ENCODE results near the gene CLEC2A.
"Not testable (repeated sequence)": the region's sequence is repeated elsewhere in the genome, so short reads cannot be mapped to it uniquely, and the experiment has no call there.

The CLEC2A gene

DNA sequence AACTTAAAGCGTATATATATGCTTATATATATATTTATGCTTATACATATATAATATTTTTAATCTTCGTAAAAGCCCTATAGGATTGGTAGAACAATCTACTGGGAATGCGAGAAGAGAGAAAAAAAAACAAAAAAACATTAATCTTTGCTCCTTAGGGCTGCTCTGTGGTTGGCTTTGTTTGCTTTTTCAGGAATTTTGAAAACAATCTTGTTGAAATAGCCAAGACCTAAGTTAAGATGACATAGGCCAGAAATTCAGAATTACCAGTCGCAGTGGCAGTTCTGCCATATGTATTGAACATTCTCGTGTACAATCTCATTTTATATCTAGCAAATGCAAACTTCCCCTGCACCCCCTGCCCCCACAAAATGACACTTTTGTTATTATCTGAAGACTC lies 50.2 kb downstream of the CLEC2A start:
- DNase-seq (ENCODE audit: low read depth, low spot score) = no peak

DNA sequence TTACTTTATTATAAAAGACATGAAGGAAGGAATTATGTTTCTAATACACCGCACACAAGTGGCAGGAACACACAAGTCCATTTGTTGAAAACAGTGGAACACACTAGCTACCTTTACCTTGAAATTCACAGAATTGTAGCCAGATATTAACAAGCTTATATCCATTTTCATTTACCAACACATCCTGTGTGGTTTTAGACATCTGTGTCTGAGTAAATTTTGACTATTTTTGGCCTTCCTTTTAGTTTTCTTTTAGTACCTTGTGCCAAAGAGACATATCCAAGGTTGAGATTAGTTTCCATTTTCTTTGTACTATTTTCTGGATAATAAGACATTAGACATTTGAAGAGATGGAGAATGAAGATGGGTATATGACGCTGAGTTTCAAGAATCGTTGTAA lies 50.9 kb downstream of the CLEC2A start, which contains the start of gene KLRF2:
Gene KLRF2, plus strand, starts transcription at position 244 of the 400 bp plus-strand sequence. Its CDS starts 107 bp downstream, at position 351.
- DNase-seq (ENCODE audit: low read depth, low spot score) = no peak

DNA sequence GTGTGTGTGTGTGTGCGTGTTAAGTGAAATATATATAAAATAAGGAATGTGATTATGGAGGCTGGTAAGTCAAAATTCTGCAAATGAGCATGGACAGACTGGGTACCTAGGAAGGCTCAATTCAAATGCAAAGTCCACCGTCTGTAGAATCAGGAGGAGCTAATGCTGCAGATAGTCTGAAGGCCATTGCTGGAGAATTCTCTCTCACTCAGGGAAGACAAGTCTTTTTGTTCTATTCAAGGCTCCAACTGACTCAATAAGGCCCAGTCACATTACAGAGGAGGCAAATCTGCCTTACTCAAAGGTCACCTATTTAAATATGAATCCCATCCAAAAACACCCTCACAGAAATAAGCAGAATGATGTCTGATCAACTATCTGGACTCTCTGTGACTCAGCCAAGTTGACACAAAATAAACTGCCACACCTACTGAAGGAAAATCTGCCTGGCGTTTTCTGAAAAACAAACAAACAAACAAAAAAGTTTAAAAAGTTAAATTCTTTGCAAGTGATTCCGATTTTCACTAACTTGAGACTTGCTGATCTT lies 51.6 kb downstream of the CLEC2A start:
- DNase-seq (ENCODE audit: low read depth, low spot score) = no peak

DNA sequence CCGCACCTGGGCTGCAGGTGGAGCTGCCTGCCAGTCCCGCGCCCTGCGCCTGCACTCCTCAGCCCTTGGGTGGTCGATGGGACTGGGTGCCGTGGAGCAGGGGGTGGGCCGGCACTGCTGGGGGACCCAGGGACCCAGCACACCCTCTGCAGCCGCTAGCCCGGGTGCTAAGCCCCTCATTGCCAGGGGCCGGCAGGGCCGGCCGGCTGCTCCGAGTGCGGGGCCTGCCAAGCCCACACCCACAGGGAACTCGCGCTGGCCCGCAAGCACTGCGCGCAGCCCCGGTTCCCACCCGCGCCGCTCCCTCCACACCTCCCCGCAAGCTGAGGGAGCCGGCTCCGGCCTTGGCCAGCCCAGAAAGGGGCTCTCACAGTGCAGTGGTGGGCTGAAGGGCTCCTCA lies 56.0 kb downstream of the CLEC2A start:
- DNase-seq (ENCODE audit: low read depth, low spot score) = not testable (repeated sequence)

DNA sequence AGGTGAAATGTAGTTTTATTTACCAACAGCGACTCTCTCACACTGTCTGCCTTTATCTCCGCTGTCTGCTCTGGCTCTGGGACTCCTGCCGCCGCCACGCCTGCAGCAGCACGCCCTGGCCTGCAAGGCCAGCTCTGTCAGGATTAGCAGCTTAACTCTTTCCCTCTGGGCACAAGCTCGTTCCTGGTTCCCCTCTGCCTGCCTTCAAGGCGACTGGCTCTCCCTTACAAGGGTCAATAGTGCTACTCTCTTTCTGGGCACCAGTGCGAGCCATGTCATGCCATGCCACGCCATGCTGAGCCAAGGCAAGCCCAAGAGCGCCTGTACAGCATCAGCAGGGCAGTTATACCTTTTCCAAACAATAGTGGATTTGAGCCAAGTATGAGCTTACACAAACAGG lies 59.4 kb downstream of the CLEC2A start:
- no peak for DNase-seq (ENCODE audit: low read depth, low spot score)

DNA sequence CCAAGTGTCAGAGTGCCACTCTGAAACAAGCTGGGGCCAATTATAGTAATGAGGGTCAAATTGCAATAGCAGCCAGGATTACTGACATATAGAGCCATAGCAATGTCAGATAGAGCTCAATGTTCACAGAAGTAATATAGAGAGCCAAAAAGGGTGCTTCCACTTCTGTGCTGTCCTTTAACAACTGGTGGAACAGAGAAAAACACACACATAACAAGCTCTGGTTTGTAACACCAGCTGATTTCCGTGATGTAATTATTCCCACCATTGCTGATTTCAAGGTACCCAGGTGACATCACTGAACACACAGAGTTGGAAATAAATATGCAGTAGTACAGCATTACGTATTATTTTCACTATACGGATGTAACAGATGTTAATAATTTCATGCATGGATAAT lies 60.0 kb downstream of the CLEC2A start:
- DNase-seq (ENCODE audit: low read depth, low spot score) = no peak

DNA sequence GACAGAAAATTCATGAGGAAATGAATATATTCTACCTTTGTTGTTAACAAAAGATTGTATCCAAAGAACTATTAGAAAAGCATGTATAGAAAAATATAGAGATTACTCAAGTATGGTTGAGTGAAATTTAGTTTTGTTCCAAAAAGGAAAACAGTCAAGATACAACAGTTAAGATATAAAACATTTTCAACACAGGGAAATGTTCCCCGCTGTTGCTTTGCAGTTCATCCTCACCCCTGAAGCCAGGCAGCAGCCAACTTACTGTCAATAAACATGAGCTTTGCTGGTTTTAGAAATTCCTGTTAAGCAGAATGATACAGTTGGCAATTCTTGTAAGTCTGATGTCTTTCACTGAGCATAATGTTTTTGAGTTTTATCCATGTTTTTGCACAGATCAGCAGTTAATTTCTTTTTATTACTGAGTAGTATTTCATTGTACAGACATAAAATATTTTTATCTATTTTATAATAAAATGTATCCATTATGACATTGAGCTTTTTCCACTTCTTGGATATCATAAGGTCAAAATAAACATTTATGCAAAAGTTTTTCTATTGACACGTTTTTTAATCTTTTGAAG lies 61.8 kb downstream of the CLEC2A start:
- no peak for DNase-seq (ENCODE audit: low read depth, low spot score)

DNA sequence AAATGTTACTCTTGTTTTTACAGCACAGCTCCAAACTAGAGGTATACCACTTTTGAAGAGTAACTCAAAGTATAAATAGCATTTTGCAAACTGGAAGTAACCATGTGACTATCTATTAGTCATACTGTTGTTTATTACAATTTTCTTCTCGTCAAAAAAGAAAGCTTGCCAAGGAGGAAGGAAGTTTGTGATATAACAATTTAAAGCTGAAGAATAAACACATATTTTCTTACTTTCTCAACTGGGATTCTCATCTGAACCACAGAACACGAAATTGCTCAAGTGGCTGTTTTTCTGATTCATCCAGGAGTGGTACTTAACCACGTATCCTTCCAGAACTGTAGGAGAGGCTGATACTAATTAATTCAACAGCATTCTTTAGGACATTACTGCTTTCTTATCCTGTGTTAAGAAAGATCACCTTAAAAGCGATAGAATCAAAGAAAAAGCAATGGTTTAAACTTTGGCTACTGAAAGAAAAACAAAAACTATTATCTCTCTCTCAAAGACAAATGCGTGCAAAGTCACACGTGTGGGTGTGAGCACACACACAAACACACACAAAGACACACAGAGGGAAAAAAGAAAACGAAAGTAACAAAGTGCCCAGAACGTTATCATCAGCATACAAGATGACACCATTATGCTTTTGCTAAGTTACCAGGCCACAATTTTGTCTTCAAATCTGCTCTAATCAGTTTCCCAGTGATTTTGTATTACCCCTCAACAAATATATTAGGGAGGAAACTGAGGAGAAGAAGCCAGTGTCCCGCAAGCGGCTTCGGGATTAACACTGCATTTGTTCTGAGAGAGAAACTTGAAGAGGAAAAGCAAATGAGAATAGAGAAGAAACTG lies 62.6 kb downstream of the CLEC2A start, which contains the start of gene CLEC2B:
Gene CLEC2B, minus strand, starts transcription at position 48 of the 855 bp plus-strand sequence.
- no peak for DNase-seq (ENCODE audit: low read depth, low spot score)

DNA sequence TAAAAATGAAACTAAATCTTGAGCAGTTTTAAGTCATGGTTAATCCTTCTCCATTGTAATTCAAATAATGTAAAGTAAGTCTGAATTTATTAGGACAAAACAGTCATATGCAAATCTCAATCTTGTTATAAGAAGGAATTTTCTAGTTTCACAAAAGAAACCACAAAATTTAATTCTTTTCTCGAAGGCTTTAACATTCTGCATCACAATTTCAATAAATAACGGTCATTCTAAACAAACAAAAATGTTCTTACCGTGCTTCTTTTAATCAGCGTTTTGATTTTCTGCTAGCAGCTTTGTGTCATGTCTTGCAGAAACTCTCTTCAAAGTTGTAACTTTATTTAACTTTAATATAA lies 63.2 kb downstream of the CLEC2A start:
- no peak for DNase-seq (ENCODE audit: low read depth, low spot score)

DNA sequence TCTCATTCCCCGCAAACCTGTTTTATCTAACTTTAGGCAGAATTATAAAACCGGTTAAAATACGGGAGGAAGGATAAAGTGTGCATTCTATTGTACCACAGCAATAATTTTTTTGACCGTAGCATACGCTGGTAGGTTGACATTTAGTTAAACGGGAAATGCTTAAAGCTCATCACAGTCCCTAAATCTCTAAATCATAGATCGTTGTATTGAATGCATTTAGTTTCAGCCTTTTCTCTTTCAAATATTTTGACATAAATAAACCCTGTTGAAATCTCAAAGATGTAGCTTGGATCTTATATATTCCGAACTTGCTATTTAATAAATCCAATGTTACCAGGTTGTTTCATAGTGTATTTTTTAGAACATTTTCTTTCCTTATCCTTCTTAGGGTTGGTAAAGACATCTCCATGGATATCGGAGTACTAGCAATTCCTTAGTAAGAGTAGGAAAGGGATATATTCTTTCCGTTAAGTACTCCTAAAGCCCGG lies 63.8 kb downstream of the CLEC2A start:
- DNase-seq (ENCODE audit: low read depth, low spot score) = no peak

DNA sequence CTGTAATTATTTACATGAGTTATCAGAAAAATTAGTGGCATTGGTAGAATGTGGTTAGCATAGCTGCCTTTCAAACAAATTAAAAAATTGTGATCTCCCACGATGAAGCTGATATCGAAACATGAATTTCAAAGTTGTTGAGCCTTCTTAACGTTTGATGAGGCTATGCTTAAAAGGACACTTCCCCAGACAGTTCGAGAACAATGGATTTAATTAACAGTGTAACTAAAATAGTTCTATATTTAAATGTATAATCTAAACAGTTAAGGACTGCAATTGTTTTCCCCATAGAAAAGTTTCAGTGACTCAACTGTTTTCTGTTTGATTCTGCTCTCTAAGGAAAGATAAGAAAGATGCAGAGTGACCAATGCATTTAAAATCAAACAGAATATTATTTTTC lies 64.6 kb downstream of the CLEC2A start:
- no peak for DNase-seq (ENCODE audit: low read depth, low spot score)

DNA sequence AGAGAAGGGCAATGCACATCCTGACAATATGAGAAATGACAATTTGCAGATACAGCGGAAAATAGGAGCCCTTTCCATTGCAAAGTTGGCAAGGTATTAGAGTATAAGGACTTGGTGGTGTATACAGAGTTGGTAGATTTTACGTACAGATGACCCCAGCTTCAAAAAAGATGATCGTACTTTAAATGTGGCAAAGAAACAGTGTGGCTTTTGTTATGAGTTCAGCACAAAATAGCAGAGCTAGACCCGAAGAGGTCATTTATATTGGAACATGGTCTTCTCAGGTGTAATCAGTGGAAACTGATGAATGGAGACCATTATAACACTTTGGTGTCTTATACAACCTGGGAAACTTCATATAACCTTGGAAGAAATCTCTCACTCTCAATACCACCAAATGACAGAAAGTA lies 65.3 kb downstream of the CLEC2A start:
- DNase-seq (ENCODE audit: low read depth, low spot score) = no peak

DNA sequence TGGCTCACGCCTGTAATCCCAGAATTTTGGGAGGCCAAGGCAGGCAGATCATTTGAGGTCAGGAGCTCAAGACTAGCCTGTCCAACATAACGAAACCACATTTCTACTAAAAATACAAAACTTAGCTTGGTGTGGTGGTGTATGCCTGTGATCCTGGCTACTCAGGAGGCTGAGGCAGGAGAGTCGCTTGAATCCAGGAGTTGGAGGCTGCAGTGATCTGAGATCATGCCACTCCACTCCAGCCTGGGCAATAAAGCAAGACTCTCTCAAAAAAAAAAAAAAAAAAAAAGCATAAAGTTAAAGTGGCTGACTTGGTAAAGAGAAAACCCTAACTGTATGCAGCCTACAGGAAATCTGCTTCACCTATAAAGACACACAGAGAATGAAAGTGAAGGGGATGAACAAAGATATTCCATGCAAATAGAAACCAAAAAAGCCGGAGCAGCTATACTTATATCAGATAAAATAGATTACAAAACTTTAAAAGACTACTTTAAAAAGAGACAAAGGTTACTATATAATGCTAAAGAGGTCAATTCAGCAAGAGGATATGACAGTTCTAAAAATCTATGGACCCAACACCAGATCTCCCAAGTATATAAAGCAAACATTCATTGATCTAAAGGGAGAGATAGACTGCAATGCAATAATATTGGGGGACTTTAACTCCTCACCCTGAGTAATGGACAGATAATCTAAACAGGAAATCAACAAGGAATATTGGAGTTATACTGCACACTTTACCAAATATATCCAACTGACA lies 67.1 kb downstream of the CLEC2A start:
- DNase-seq (ENCODE audit: low read depth, low spot score) = no peak

Measured in activated CD4-positive, CD25-positive, alpha-beta regulatory T cell treated with anti-CD3 and anti-CD28 coated beads, Interleukin-2, amount 50 U/mL, for 16 hours (primary cell).